Myocyte (in vitro differentiated cells): ENCODE data around the gene TNKS1BP1. TPM values are rescaled to one million over a fixed set of nuclear protein-coding genes. Genes with fewer than 3 reads are reported as not detected.
A peak's percentile ranks its signal among the peaks of the same experiment; 100 is the strongest.
"Not testable (repeated sequence)": the region's sequence is repeated elsewhere in the genome, so short reads cannot be mapped to it uniquely, and the experiment has no call there.

Experiments
- DNase-seq: peaks from one replicate; pipeline ENCODE4 v3.0.0-alpha.2; 2012; ENCODE audit warnings: low read depth
- total RNA-seq: library from RNA; depleted of rRNA; stranded (reverse); fragments of >200 nt; gene quantifications from 2 replicates; pipeline ENCODE4 v1.2.3, GENCODE V29; 2014

TNKS1BP1 gene
- total RNA-seq, 1 donor from 2014 or later: 75.6 TPM

DNA sequence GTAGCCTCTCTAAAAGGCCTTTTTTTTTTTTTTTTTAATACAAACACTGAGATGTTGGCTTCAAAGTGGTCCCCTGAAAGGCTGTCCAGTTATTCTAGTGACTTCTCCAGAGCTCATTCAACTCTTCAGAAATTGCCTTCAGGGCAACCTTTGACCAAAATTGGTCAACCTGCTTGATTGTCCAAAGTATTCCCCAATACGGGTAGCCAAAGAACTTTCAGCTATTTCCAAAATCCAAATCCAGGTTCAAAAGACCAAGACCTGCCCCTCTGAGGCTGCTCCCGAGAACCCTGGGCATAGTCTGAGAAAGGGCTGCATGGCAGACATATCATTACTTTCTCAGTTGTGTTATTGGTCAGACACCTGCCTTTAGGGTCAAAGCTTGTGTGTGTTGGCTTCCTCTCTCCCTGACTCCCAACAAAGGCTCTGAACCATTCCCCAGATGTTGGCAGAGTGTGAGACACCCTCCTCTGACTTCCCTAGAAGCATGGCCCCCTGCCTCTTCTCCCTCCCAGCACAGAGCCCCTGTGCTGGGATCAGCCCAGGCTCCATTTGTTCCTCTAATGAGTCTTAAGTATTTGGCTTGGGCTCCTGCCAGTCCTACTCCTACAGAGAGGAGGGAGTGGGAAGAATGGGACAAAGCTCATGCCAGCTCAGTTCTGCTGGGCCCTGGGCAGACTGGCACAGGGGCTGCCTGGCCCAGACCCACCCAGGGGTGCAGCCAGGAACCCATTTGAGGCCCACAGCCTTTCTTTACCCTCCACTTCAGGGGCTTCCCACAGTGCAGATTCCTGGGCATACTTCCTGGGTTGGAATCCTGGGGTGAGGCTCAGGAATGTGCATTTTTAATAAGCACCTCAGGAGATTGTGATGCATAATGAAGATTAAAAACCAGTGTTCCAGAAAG is 30.3 kb downstream of the TNKS1BP1 start:
- DNase-seq: peak; percentile 89

DNA sequence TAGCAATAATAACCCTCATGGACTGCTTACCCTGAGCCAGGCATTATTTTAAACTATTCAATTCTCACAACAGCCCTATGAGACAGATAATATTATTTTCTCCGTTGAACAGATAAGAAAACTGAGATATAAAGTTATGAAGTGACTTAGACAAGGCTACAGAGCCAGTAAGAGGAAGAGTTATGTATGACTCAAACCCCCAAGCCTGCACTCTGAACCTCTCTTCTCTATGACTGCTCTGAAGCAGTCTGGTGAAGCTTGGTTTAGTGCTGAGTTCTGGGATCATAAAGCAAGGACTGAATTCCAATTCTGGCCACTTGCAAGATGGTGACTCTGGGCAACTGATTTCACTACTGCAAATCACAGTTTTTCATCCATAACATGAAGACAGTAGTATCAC is 34.5 kb downstream of the TNKS1BP1 start:
- DNase-seq: peak; percentile 49

DNA sequence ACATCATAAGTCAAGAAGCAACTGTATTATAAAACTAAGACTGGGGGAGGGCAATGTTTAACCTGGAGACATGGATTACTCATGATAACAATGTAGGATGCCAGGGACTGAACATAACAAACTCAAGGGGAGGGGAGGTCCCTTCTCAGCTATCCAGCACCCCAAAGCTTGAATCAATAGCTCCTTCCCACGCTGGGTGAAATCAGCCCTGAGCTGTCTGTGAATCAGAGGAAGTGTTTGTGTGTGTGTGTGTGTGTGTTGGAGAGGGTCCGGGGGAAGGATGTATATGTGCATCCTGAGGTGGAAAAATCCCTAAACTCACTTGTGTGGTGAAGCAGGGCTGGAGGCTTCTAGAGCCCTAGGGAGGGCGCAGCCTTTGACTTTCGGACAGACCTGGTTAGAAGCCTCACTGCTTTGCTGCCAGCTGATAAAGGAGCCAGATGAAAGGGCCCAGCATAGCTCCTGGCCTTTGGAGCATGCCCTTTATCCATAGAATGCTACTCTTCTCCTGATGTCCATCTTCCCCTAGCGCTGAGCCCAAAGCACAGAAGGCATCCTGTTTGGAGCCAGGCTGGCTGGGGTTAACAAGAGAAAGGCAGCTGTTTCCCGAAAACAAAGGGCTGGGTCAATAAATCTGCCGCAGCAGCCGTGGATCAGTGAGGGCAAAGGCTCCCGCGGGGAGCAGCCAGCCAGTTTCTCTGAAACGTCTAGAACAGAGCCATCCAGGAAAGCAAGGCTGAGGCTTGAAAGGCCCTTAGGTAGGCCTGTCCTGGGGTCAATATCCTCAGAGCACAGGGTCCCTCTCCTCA is 35.8 kb downstream of the TNKS1BP1 start:
- DNase-seq: peak; percentile 71

DNA sequence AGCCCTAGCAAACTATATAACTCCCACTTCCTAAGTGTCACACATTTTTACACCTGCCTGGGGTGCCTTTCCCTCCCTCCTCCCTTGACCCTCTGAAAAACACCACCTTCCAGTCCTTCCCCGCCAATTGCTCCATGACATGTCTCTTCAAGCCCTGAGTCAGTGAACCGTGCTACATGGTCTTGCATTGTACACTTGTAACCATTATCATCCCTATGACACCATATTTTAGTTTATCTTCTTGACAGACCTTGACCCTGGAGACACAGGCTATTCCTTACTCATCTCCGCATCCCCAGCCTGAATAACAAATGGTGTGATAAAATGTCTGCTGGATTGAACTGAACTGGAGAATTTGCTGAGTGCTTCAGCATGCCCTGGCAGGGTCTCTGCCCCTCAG is 36.9 kb downstream of the TNKS1BP1 start:
- no peak for DNase-seq

DNA sequence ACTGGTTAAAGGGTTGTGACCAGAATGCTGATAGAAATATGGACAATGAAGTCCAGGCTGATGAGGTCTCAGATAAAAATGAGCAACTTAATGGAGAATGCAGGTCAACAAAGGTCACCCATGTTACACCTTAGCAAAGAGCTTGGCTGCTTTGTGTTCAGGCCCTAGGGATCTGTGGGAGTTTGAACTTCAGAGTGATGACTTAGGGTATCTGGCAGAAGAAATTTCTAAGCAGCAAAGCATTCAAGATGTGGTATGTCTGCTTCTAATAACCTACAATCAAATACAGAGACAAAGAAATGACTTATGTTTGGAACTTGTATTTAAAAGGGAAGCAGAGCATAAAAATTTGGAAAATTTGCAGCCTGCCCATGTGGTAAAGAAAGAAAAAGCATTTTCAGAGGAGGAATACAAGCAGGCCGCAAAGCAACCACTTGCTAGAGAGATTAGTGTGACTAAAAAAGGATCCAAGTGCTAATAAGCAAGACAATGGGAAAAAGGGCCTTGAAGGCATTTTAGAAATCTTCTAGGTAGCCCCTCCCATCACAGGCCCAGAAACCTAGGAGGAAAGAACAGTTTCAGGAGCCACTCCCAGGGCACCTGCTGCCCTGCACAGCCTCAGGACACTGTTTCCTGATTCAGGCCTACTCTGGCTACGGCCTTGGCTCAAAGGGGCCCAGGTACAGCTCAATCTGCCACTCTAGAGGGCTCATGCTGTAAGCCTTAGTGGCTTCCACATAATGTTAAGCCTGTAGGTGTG is 41.3 kb downstream of the TNKS1BP1 start:
- no peak for DNase-seq

DNA sequence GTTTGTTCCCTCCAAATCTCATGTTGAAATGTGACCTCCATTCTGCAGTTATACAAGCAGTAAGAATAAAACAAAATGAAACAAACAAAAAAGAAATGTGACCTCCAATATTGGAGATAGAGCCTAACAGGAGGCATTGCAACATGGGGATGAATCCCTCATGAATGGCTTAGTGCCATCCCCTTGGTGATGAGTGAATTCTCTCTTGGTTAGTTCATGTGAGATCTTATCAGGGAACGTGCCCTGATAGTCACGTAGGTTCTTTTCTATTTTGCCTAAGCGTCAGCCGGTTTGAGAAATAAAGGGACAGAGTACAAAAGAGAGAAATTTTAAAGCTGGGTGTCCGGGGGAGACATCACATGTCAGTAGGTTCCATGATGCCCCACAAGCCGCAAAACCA is 43.2 kb downstream of the TNKS1BP1 start:
- DNase-seq: not testable (repeated sequence)

DNA sequence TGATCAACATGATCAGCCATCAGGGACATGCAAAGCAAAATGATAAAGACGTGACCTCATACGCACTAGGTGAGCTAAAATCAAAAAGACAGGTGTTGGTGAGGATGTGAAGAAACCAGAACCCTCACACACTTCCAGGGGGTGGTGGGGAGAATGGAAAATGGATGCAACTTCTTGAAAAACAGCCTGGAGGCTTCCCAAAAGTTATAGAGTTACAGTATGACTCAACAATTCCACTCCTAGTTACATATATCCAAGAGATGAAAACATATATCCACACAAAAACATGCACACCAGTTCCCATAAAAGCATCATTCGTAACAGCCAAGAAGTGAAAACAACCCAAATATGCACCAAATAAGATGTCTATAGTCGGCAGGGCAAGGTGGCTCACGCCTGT is 45.6 kb downstream of the TNKS1BP1 start:
- no peak for DNase-seq

DNA sequence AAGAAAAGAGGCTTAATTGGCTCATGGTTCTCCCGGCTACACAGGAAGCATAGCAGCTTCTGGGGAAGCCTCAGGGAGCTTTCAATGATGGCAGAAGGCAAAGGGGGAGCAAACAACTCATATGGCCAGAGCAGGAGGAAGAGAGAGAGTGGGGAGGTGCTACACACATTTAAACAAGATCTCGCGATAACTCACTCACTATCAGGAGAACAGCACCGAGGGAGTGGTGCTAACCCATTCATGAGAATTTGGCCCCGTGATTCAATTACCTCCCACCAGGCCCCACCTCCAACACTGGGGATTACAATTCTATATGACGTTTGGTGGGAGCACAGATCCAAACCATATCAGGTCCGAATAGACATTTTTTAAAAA is 46.0 kb downstream of the TNKS1BP1 start:
- no peak for DNase-seq

DNA sequence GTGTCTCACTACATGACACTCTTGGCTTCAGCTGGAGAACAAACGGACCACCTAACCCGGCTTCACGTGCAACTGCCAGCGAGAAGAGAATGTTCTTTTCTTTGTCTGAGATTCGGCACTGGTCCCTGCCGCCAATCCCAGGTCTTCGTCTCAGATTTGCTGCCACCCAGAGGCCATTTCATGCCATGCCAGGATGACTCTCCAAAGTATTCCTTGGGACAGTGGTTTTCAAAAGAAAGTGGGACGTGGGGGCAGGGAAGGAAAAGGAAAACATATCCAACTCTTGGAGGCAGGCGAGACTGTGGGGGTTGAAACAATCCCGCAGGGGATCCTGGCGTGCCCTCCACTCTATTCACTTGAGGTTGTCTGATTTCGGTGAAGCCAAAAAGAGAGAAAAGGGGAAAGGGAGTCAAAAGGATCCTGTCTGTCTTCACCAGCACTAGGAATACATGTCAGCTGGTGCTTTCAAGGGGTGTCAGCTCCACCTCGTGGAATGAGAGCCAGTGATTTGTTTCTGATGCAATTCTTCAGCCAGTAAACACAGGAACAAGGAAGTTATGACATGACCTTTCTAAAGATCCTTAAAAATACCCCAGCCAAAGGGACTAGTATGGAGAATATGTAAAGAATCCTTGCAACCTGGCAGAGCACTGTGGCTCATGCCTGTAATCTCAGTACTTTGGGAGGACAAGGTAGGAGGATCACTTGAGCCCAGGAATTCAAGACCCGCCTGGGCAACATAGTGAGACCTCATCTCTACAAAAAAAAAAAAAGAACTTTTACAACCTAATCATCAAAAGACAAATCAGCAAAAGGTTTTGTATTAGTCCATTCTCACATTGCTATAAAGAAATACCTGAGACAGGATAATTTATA is 46.7 kb downstream of the TNKS1BP1 start:
- DNase-seq: peak; percentile 91

DNA sequence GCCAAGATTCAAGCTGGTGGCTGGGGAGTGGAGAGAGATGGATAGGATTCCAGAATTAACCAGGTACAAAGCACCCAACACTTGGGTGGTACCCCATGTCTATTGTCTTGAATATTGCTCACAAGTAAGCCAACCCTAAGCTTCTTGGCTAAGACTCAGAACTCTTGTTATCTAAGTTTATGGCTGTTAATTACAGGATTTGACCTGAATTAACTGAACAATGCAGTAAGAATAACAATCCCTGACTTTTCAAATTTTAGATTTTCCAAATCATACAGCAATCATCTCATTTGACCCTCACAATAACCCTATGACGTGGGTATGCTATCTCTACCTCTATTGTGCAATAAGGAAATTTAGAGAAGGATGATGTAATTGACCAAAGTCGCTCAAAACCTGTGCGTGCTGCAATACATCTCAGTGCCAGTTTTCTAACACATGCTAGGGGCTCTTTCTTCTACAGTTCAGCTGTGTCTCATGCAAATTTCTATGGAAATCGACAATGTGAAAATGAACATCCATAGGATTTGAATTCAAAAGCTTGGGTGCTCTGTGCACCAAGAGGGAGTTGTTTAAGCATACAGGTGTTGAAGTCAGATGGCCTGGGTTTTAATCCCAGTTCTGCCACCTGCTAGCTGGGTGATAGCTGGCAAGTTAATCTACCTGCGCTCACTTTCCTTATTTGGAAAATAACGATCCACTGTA is 47.6 kb downstream of the TNKS1BP1 start:
- no peak for DNase-seq

DNA sequence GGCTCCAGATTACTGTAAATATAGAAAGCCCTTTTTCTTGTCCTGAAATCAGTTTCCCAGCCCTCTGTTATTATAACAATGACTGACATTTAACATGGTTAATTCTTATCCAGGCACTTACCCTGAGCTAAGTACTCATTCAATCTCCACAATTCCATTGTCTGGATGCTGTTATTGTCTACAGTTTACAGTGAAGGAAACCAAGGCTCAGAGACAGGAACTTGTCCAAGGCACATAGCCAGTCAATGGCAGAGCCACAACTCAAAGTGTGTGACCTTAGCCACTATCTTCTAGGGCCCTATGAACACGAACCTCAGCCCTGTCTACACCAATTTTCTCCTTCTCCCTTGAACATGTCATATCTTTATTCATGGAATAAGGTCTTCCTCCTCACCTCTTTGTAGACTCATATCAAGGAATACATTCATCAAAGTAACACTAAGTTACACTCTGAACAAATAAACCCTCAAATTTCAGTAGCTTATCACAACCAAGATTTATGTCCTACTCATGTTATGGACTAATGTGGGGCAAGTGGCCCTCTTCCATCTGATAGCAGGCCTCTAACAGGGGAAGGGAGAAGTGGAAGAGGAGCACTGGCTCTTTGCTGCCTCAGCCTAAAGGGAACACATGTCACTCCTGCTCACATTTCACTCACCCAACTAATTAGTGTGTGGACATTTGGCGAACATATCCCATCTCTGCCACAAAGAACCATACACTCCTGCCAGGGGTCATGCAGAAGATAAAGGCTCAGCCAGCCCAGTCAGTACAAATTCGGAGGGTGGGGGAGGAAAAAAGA is 48.4 kb downstream of the TNKS1BP1 start:
- no peak for DNase-seq

DNA sequence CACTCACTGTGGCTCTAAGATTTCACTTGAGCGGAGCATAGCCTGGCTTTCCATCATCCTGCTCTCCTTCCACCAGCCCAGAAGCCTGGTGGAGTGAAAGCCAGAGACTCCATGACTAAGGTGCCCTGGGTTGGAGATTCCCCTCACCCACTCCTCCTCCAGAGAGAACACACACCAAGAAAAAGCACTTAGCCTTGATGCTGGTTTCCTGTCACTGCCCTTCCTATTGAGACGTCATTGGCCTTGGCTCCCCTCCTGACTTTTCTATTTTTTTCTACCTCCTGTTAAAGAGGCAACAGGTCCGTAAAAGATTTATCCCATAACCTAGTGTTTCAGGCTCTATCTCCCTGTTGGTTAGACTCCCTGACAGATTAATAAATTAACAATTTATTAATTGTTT is 49.2 kb downstream of the TNKS1BP1 start:
- no peak for DNase-seq

DNA sequence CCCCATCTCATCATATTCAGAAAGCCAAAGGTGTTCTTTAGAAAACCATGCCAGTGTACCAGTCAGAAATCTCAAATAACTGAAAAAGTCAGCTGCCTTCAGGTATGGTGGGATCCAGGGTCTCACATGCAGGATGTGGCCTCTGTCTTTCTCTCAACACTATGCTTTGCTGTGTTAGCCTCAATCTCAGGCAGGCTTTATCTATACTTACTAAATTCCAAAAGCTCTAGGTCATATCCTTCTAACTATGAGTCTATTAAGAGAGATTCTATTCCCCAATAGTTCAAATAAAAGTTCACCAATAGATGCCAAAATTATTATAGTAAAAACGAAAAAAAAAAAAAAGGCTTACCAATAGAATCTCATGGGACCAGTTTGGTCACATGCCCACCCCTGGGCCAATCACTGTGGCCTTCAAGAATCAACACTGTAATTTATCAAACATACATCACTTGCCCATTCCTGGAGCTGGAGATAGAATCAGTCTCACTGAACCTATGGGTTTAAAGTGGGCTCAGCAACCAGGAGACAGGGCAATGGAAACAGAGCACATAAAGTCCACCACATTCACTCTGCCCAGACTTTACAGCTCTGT is 49.8 kb downstream of the TNKS1BP1 start:
- no peak for DNase-seq

DNA sequence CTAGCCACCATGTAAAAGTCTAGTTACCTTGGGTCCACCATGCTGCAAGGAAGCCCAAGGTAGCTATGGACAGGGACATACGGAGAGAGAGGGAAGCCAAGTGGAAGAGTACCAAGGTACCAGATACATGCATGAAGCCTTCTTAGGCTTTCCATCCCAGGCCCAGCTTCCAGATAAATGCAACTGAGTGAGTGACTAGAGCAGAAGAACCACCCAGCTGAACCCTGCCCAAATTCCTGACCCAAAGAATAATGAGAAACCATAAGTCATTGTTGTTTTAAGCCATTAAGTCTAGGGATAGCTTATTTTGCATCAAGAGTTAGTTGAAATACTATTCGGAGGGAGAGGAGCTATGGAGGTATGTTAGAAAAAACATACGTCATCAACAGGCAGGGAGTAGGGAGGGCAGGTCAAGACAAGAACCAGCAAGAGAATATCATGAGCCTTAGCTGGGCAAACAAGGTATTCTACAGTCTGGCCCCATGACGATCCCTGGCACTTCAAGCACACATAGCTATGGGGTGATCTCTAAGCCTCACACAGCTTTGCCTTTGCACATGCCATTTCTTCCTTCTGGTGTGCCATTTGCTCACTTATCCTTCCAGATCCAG is 51.2 kb downstream of the TNKS1BP1 start:
- DNase-seq: no peak

DNA sequence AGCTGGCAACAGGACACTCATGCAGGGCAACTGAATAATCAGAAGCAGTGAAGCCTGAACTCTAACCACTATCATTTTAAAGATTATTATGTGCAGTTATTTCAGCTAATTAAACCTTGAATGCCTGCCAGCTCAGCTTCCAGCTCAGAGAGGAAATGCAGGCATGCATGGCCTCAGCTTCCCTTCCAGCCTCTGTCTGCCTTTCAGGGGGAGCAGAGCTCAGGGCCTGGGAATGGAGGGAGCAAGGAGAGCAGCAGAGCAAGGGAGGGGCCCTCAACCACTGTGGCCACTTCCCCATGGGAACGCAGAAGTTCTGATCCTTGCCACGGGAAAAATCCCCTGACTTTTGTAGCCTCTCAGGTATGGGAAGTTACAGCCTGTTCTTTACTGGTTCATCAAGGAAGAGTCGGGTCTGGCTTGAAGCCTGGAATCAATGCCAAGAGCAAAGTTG is 55.2 kb downstream of the TNKS1BP1 start:
- DNase-seq: no peak

DNA sequence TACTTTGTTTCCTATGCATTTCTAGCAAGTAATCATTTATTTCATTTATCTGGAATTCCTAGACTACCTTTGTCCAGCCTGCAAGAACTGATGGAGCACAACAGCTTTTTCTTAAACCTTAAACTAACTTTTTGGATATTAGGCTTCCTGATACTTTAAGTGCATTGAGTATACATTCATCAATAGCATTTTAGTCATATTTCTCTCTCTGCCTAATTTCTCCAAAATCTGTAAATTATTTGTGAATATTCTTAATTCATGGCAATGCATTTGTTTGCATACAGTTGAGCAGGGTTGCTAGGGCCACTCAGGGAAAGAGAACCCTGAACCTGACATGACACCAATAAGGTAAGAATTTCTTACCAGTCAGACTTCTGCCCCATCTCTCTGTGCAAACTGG is 58.6 kb downstream of the TNKS1BP1 start:
- no peak for DNase-seq

DNA sequence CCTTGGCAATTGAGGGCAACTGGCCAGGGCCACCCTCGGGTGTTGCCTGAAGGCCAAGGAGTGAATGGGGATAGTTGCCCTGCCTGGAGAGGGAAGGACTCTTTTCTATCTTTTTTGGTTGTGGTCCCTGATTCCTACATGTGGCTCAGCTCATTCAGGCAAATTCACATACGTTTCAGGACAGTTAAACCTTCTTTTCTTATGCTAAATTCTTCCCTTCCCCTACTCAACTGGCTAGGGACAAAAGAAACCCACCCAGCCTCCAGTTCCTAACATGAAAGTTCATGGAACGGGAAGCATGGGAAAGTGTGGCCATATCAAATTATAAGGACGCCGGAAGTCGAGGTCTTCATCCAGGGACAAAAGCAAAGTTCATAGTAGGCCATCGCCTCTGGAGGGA is 61.4 kb downstream of the TNKS1BP1 start:
- no peak for DNase-seq

DNA sequence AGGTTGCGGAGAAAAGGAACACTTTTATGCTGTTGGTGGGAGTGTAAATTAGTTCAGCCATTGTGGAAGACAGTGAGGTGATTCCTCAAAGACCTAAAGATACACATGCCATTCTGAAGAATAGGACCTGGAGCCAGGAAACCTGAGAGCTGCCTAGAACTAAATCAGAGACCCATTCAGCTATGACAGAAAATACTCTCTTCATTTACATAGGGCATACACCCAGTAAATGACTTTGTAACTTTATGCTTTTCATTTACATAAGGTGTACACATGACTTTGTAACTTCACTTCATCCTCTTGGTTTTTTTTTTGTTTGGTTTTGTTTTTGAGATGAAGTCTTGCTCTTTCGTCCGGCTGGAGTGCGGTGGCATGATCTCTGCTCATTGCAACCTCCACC is 62.6 kb downstream of the TNKS1BP1 start:
- no peak for DNase-seq
